HK-2 (cell line): ENCODE data around the gene PHETA2.

ENCODE experiments used
- DNase-seq: peaks from one replicate; pipeline ENCODE4 v3.0.0-alpha.2; 2018; ENCODE audit not compliant: unreplicated experiment

Gene PHETA2, protein sequence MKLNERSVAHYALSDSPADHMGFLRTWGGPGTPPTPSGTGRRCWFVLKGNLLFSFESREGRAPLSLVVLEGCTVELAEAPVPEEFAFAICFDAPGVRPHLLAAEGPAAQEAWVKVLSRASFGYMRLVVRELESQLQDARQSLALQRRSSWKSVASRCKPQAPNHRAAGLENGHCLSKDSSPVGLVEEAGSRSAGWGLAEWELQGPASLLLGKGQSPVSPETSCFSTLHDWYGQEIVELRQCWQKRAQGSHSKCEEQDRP

DNA sequence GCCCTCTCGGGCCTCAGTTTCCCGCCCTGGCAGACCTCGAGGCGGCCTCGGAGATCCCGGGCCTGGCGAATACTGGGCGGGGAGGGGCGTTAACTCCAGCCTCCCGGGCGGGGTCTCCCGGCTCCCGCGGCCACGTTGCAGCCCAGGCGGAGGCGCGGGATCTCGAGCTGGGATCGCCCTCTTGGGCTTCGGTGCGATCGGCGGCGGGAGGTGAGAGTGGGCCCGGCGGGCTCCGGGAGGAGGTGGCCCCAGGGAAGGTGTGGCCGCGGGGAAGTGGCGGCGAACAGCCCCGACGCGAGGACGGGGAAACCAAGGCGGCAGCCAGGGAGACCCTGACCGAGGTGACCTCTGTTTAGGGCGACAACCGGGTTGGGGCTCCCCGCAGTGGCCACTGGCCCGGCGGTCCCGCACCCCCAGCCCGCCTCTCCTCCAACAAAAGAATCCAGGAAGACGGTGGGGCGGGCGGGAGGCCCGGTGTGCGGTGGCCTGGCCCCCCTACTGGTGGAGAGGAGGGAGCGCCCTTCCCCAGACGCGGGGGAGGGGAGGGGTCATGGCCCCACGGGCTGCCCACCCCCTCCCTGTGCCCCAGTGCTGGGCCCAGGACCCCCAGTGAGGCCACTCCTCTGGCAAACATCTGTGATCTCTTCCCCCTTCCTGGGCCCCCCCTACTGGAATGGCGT, at the start of gene PHETA2:
PHETA2 (plus strand) TSS at position 117 of the 680 bp plus-strand sequence. CDS start 3,046 bp downstream, outside the sequence.
- DNase-seq: no peak

DNA sequence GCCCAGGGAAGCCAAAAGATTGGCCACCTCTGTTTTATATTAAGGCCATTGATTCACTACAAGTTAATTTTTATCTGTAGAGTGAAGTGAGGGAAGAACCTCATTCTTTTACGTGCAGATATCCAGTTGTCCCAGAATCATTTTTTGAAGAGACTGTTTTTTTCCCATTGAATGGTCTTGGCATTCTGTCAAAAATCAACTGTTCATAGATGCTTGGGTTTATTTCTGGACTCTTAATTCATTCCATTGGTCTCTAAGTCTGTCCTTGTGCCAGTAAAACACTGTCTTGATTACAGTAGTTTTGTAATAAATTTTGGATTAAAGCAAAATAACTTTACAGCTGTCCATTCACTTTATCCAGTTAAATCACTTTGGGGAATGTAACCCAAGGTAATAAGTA, 48.6 kb upstream of the PHETA2 start:
- no peak for DNase-seq

DNA sequence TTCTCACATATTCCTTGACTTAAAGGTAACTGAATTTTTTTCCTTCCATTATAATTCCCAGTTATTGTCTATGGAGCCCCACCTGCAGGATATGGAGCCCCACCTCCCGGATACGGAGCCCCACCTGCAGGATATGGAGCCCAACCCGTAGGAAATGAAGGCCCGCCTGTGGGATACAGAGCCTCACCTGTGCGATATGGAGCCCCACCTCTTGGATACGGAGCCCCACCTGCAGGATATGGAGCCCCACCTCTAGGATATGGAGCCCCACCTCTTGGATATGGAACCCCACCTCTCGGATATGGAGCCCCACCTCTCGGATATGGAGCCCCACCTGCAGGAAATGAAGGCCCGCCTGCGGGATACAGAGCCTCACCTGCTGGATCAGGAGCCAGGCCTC, 47.3 kb upstream of the PHETA2 start:
- DNase-seq: no peak

DNA sequence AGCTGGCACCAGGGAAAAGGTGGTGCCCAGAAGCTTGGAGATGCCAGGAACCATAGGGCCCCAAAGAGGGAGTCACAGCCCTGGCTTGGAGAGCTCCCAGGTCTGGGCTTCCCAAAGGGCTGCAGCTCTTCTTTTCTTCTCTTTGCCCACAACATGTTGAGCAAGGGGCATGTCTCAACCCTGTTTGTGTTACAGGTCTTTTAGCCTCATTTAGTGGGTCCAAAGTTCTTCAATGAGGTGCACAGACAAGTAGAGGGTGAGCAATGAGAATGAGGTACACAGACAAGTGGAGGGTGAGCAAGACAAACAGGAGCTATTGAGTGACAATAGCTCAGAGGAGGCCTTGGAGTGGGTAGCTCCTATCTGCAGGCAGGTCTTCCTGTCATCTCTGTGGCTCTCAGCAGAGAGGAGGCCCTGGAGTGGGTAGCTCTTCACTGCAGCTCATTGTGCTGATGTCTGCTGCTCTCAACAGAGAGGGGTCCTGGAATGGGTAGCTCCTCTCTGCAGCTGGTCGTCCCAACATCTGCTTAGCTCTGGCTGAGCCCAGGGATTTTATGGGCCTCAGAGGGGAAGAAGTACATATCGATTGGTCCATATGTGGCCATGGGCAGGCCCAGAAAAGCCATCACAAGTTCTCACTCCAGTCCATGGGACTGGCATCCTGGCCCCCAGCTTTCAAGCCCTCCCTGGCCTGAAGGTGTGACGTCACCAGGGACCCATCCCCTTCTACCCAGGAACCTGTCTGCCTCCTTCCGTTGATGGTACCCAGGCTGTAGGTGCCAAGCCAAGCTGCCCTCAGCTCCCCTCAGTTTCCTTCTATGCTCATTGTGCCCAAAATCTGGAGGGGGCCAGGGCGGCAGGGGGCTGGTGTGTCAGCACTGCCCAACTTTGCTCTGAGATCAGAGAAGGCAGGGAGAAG, 40.5 kb upstream of the PHETA2 start:
- no peak for DNase-seq

DNA sequence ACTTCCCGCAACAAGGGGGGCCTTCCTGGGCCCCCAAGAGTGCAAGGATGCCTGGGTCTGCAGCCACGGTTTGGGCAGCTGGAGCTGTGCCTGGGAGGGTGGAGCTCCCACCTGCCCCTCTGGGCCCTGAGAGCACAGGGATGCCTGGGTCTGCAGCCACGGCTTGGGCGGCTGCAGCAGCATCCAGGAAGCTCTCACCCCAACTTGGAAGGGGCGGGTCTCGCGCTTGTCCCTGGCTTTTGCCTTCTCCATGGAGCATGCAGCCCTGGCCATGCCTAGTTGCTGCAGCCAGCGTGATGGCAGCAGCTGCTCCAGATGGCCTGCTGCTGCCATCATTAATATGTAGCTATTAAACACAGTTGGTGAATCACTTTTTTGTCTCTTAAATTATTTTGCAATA, 38.8 kb upstream of the PHETA2 start:
- no peak for DNase-seq

DNA sequence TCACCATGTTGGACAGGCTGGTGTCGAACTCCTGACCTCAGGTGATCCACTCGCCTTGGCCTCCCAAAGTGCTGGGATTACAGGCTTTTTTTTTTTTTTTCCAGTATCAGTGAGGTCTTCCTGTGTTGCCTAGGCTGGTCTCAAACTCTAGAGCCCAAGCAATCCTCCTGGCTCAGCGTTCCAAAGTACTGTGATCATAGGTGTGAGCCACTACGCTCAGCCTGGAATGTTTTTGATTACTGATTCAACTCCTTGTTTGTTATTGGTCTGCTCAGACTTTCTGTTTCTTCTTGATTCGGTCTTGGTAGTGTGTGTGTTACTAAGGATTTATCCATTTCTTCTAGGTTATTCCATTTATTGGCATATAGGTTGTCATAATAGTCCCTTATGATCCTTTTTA, 34.8 kb upstream of the PHETA2 start:
- no peak for DNase-seq

DNA sequence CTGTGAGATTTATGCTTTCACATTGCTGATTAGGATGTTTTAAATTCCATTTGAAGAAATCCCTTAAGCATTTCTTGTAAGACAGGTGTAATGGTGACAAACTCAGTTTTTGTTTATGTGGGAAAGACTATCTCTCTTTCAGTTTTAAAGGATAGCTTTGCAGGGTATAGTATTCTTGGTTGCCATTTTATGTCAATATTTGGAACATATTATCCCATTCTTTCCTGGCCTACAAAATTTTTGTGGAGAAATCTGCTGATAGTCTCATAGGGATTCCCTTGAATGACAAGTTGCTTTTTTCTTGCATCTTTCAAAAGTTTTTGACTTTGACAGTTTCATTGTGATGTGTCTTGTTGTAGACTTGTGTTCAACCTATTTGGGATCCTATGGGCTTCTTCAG, 32.3 kb upstream of the PHETA2 start:
- no peak for DNase-seq

DNA sequence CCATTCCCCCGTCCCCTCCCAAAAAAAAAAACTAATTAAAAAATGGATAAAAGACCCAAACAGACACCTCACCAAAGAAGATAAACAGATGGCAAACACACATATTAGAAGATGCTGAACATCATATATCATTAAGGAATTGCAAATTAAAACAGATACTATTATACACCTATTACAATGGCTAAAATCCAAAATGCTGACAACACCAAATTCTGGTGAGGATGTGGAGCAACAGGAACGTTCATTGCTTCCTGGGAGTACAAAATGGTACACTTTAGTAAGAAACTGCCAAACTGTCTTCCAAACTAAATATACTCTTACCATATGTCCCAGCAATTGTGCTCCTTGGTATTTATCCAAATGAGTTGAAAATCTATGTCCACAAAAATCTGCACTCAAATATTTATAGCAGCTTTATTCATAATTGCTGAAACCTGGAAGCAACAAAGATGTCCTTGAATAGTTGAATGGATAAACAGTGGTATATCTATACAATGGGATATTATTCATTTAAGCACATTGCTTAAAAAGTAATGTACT, 23.3 kb upstream of the PHETA2 start:
- no peak for DNase-seq

DNA sequence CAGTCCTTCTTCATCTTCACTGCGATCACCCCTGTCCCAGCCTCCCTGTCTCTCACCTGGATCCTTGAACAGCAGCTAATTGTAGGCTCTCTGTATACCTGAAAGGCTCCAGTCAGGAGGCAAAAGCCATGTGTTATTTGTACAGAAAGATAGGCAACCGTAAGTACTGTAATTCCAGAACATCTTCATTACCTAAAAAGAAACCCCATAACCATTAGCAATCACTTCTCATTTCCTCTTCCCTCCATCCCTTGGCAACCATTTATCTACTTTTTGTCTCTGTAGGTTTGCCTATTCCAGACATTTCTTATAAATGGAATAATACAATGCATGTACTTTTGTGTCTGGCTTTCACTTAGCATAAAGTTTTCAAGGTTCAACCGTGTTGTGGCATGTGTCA, 21.3 kb upstream of the PHETA2 start:
- no peak for DNase-seq

DNA sequence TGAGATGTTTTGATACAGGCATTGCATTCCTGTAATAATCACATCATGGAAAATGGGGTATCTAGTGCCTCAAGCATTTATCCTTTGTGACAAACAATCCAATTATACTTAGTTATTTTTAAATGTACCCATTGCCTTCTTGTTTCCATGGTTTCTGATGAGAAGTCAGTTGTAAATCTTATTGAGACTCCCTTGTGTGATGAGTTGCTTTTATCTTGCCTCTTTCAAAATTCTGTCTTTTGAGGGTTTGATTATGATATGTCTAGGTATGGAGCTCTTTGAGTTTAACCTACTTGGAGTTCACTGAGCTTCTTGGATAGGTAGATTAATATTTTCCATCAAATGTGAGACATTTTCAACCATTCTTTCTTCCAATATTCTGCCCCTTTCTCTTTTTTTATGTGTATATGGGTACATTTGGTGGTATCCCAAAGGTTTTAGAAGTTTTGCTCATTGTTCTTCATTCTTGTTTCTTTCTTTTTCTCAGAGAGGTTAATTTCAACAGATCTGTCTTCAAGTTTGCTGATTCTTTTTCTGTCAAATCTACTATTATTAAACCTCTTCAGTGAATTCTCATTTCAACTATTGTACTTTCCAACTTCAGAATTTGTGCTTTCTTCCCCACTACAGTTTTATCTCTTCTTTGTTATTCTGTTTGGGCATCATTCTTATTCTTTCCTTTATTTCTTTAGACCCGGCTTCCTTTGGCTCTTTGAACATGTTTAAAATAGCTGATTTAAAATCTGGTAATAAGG, 17.1 kb upstream of the PHETA2 start:
- no peak for DNase-seq

DNA sequence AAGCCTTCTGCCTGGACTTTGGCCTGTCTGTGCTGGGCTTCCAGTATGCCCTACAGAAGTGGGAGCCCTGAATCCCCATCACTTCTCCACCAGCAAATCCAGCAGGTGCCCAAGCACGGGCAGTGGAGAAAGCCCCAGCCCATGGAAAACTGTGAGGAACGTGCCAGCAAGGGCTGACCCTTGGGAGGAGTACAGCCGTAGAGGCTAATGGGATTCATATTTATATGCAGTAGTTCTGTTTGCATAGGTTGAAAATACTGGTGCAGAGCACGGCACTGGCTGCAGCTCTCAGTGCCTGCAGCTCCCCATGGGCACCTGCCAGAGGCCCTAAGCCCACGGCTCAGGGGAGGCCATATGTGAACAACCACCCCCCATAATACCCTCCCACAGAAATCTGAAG, 13.6 kb upstream of the PHETA2 start:
- DNase-seq: no peak

DNA sequence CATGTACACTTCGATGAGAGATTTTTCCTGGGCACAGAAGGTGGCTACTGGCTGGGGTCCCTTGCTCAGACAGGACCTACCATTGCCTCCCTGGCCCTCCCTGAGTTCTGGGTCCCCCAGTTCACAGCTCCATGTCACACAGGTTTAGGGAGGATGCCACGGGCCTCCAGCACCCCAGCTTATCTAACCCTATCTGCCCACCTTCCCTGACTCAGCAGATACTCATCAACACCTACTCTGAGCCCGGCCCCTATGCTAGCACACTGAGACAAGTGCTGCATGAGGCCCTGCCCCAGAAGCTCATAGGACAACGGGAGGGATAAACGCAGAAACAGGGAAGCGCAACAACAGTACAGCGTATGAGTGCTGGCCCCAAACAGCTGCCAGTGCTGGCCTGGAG, 13.0 kb upstream of the PHETA2 start:
- DNase-seq: no peak

DNA sequence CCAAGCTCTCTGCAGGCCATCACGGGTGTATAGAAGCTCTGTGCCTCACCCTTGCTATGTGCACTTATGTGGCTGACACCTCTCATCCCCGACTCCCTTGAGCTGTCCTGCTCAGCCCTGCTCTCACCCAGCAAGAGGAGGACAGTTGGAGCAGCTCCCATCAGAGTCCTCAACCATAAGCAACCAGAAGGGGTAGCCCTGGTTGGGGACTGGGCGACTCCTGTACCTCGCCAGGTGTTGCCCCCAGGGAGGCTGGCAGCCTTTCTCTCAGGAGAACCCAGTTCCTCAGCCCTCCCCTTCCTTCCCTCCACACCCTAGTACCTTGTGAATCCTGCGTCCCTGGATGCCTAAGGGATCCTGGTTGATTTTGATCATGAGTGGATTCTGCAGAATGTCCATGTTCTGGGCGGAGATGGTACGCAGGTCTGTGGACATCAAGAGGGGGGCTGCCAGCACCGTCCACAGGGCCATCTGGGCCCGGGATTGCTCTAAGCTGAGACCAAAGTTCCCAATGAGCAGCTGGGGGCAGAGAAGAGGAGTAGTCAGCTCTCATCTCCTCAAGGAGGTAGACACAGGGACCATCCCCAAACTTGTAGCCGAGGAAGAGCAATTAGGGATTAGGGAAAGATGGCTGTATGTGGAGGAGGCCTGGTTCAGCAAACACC, 11.4 kb upstream of the PHETA2 start:
- no peak for DNase-seq

DNA sequence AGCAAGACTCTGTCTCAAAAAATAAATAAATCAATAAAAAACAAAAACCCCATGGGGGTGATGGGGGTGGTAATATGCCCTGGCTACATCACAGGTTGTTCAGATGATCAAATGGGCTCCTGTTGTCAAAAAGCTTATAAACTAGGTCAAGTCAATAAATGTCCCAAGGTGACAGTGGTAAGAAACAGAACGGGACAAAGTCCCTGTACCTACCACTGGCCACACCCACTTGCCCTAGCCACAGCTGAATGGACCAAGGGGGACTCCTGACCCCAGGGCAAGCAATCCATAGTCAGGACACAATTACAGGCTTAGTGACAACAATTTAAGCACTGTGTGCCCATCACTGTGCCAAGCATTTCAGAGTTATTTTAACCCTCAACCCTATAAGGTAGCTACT, 9.4 kb upstream of the PHETA2 start:
- no peak for DNase-seq

DNA sequence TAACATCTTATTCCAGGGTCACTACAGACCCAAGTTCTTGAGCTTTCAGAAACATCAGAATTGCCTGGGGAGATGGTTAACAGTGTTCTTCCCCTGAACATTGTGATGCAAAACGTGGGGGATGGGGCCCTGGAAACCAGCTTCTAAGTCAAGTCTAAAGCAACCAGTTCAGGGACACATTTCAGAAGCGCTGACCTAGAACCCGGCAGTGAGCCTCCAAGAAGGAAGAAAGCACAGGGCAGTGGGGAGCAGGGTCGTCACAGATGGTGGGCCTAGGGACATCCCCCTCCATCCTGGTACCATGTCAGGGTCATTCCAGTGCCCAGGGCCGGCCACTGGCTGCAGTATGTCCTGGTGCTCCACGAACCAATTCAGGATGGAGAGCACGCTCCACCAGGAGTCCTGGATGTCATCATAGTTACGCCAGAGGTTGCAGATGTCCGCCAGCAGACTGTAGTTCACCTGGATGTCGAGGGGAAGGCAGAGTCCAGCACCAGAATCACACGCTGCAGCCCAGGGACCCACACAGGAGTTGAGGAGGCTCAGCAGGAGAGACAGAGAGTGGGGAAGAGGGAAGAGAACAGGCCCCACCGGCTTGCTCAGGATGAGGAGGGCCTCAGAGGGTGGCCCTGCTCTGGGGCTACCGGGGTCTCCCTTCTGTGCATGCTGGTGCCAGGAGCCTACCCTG, 8.5 kb upstream of the PHETA2 start:
- DNase-seq: no peak

DNA sequence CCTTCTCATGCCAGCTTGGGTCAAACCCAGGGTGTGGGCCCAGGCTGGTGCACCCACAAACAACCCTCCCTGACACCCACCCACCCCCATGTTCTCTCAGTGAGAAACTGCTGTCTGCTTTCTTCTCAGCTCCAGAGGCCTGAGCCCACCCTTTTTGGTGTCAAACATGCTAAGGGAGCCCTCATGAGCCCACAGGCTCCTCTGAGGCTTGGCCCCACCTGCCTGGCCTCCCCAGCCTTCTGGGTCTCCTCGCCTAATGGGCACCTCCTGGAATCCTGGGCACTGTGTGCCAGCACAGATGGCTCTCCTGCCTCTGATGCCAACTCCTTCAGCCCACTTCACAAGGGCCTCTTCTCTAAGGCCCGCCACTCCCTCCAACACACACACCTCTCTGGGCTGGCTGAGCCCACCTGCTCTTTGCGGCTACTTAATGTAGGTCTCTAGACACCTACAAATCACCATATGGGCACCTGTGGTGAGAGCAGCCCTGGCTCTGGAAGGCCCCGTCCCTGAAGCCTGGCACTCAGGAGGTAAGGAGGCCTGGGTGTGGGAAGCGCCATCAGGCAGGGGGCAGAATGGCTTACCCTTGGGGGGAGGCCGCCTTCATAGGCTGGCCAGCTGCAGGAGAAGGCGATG, 7.8 kb upstream of the PHETA2 start:
- no peak for DNase-seq

DNA sequence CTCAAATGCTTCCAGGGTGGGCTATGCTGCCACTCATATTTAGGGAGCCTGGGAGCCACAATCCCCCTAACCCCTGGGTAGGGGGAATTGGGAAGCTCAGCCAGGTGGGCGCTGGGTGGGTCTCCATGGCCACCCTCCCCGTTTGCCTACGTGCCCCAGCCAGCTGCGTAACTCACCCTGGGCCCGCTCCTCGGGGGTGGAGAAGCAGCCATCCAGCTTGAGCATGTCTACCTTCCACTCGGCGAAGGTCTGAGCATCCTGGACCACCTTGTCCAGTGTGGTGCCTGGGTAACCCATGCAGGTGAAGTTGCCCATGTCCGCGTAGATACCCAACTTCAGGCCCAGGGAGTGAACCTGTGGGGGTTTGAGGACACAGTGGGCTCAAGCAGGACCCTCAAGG, 7.1 kb upstream of the PHETA2 start:
- no peak for DNase-seq

DNA sequence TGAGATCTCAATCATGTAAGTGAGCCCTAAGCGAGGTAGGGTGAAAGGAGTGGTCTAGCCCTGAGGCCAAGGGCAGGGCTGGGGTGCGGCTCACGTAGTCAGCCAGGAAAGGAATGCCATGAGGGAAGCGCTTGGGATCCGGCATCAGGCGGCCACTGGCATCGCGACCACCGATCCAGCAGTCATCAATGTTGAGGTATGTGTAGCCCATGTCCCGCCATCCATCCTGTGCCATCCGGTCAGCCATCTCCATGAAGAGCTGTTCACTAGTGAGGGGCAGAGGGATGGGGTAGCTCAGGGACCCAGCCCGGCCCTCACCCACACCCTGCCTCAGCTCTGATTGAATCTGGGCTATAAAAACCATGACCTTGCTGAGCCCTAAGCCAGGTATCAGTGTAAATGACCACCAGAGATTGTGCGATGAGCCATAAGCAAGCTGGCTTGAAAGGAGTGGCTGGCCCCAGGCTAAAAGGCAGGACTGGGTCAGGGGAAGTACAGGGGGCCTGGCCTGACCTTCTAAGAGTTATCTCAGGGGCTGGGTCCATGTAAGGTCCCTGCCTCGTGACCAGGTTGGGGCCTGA, 6.3 kb upstream of the PHETA2 start:
- no peak for DNase-seq

DNA sequence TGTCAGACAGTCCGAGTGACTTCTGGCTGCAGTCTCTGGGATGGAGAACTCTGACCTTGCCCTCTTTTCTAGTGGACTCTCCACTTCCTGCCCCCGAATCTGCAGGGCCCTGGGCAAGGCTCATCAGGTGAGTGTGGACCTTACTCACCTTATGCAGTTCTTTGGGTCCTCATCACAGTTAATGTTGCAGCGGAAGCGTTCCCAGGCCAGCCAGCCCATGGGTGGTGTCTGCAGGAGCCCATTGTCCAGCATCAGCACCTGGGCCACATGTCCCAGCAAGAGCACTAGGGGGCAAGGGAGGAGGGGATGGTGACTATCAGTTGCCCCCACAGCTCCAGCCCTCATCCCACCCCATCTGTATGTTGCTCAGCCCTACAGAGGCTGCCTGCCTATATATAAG, 5.8 kb upstream of the PHETA2 start:
- DNase-seq: no peak
